Activated naive CD8-positive, alpha-beta T cell treated with anti-CD3 and anti-CD28 coated beads, Interleukin-2, amount 10 ng/mL, durations not matched to agents 7 days and 5 days (primary cell): ENCODE data around the gene ATRIP. TPM values are rescaled to one million over a fixed set of nuclear protein-coding genes. Genes with fewer than 3 reads are reported as not detected.
A peak's percentile ranks its signal among the peaks of the same experiment; 100 is the strongest.

Experiments used
- ATAC-seq: fragments of 150-1000 bp; cut with Tn5 transposase; one replicate; pipeline ENCODE4 v1.10.0; 2021; ENCODE audit warnings: low read depth, moderate library complexity
- POLR2A ChIA-PET: fragments of 350-600 bp; sonication (Branson Sonifier 250); formaldehyde crosslinking; loops from one replicate; lab custom pipeline; 2021; ENCODE audit warnings: antibody characterized with exemption; lab: Charles Lee
- DNase-seq: peaks from one replicate; pipeline ENCODE4 v3.0.0; 2021
- H3K27ac Mint-ChIP-seq: one replicate; pipeline ENCODE4 v1.8.0; 2022; ENCODE audit warnings: mild to moderate bottlenecking, mixed read lengths
- H3K27me3 Mint-ChIP-seq: one replicate; pipeline ENCODE4 v1.8.0; 2022; ENCODE audit warnings: mild to moderate bottlenecking, moderate library complexity, mixed read lengths
- H3K36me3 Mint-ChIP-seq: one replicate; pipeline ENCODE4 v1.8.0; 2021; ENCODE audit warnings: mild to moderate bottlenecking, mixed read lengths
- H3K4me1 Mint-ChIP-seq: one replicate; pipeline ENCODE4 v1.8.0; 2021; ENCODE audit warnings: mixed read lengths
- H3K4me3 Mint-ChIP-seq: one replicate; pipeline ENCODE4 v1.8.0; 2022; ENCODE audit warnings: mild to moderate bottlenecking, moderate library complexity, mixed read lengths
- H3K9me3 Mint-ChIP-seq: one replicate; pipeline ENCODE4 v1.8.0; 2021; ENCODE audit warnings: mixed read lengths
- total RNA-seq, 2 experiments: library from RNA; stranded (reverse); gene quantifications; one replicate each; pipeline ENCODE4 v1.2.3, GENCODE V29; 2021

ATRIP gene
- total RNA-seq, 2 experiments from 2014 or later = 17.0 to 19.9 TPM

- Mint-ChIP-seq H3K9me3 (no peaks in the 10 kb centered on the region), H3K4me1 (peaks cover 15% of the 10 kb centered on the region), H3K27ac (peak overlapping the region; percentile 13), H3K27me3 (peaks cover 19% of the 10 kb centered on the region), H3K36me3 (peaks cover 3% of the 10 kb centered on the region), H3K4me3 (peak overlapping the region; percentile 28)
- no peak for DNase-seq
- ATAC-seq = no peak
- POLR2A ChIA-PET = no interaction called here
Observed at GRCh38 chr3:48431224-48432029, 15.1 kb upstream of the ATRIP start.

DNA sequence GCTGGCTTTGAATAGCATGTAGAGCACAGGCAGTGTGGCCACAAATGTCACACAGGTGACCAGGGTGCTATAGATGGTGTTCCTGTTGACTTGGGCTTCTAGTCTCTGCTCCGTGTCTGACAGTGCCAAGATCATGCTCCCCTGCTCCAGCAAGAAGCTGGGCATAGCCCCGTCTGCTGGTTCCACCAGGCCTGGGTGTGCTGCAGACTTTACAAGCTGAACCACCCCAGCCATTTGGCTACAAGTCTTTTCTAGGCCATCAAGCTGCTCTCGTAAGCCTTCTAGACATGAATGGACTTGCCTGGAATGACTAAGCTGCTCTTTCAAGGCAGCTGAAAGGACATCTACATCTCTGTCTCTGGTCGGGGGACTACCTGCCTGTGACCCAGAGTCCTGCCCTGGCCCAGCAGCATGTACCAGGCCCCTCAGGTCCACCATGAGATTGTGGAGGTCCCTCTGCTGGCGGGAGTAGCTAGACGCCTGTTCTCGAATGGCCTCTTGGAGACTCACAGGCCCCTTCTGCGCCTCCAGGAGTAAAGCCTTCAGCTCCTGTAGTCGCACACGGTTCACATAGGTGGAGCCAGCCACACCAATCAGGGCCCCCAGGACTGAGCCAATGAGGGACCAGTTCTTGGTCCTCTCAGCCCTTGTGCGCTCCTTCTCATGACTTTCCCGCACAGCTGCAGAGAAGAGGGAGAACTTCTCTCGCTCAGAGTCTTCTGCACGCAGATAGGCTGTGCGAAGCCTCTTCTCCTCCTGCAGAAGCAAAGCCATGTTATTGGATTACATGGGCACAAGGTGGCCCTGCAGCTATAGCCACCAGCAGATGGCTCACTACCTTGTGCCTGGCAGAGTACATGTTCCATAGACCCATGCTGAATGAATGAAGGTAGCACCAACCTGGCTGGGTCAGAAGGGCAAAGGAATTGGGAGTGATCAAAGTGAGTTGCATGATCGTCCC is 13.8 kb upstream of the ATRIP start:
- peaks cover 17% of the 10 kb centered on the region for H3K4me1 Mint-ChIP-seq
- H3K27ac Mint-ChIP-seq = no peak overlapping the region
- no peak overlapping the region for H3K4me3 Mint-ChIP-seq
- POLR2A ChIA-PET = no interaction called here
- H3K9me3 Mint-ChIP-seq = no peaks in the 10 kb centered on the region
- peaks cover 3% of the 10 kb centered on the region for H3K36me3 Mint-ChIP-seq
- peaks cover 11% of the 10 kb centered on the region for H3K27me3 Mint-ChIP-seq
- ATAC-seq = no peak
- no peak for DNase-seq

- ATAC-seq = no peak
- H3K27ac Mint-ChIP-seq = no peak overlapping the region
- POLR2A ChIA-PET = no interaction called here
- H3K27me3 Mint-ChIP-seq = peaks cover 2% of the 10 kb centered on the region
- DNase-seq = no peak
- H3K4me3 Mint-ChIP-seq = no peak overlapping the region
- peaks cover 24% of the 10 kb centered on the region for H3K4me1 Mint-ChIP-seq
- peaks cover 3% of the 10 kb centered on the region for H3K36me3 Mint-ChIP-seq
- H3K9me3 Mint-ChIP-seq = no peaks in the 10 kb centered on the region
Observed at GRCh38 chr3:48433472-48434118, 12.9 kb upstream of the ATRIP start.

- no peaks in the 10 kb centered on the region for H3K9me3 Mint-ChIP-seq
- peak; percentile 31 for DNase-seq
- POLR2A ChIA-PET = no interaction called here
- no peak overlapping the region for H3K27ac Mint-ChIP-seq
- ATAC-seq = no peak
- H3K4me1 Mint-ChIP-seq = peaks cover 30% of the 10 kb centered on the region
- no peak overlapping the region for H3K4me3 Mint-ChIP-seq
- H3K36me3 Mint-ChIP-seq = peaks cover 3% of the 10 kb centered on the region
- H3K27me3 Mint-ChIP-seq = peaks cover 2% of the 10 kb centered on the region
Observed at GRCh38 chr3:48434591-48435222, 11.8 kb upstream of the ATRIP start.

DNA sequence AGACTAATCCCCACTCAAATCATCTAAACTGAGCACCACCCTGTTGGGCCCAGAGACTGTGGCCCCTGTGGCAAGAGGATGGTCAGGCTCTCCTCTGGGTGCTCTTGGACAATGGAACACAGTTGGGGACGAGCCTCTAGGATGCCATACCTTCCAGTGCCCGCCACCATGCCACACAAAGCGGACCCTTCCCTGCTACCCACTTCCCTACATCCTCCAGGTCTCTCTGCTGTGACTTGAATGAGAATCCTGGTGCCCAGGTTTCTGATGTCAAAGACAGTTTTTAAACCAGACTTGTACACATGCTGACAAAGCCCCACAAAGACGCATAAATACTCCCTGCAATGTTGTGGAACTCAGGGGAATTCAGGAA is 11.3 kb upstream of the ATRIP start:
- H3K27me3 Mint-ChIP-seq = no peaks in the 10 kb centered on the region

DNA sequence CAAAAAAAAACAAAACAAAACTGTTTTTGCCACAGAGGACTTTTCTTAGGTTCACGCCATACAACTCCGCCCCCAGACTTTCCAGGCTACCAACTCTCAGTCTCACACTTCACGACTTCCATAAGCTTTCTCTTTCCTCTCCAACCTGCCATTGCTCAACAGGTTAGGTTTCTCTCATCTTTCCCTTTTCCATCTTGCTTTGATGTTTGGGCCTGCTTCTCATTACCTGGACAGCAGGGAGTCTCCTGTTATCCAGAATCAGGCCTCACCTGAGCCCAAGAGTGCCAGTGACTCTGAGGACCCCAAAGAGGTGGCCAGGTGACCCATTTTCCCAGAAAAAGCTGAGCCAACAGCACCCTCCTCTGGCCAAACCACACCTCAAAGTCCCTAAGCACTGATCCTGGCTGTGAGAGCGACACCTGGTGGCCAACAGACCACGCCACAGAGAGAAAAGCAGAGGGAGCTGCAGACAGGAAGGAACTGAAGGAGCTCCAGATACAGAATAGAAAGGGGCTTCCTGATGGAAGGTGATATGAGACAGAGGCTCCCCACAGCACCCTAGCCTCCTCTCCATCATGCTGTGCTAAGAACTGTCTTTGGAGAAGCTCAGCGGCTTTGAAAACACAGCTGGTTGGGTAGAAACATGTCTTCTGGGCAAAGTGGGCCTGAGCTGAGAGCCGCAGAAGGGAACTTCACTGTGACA is 10.6 kb upstream of the ATRIP start:
- Mint-ChIP-seq H3K4me1 (peaks cover 30% of the 10 kb centered on the region), H3K4me3 (no peak overlapping the region), H3K27ac (no peak overlapping the region), H3K36me3 (peaks cover 9% of the 10 kb centered on the region), H3K9me3 (no peaks in the 10 kb centered on the region), H3K27me3 (no peaks in the 10 kb centered on the region)
- ATAC-seq (peak; percentile 31), DNase-seq (peak; percentile 84)
- POLR2A ChIA-PET = interaction anchor here (0.6 to 1.8 kb wide), 11 partner anchors 10 to 199 kb away, joined by 3 to 9 read pairs (median 4); partner anchors contain the start of genes ATRIP, SLC26A6 and ZNF589

More for the DNA sequence above, 11.3 kb upstream of the ATRIP start:
- ATAC-seq = no peak
- Mint-ChIP-seq H3K36me3 (peaks cover 5% of the 10 kb centered on the region), H3K9me3 (no peaks in the 10 kb centered on the region), H3K27ac (no peak overlapping the region), H3K4me1 (peaks cover 30% of the 10 kb centered on the region), H3K4me3 (no peak overlapping the region)
- DNase-seq = peak; percentile 22
- POLR2A ChIA-PET = interaction anchor here (1.2 to 1.8 kb wide), 8 partner anchors 10 to 200 kb away, joined by 3 to 9 read pairs (median 4); partner anchors contain the start of genes ATRIP, SLC26A6 and ZNF589

- H3K27ac Mint-ChIP-seq = no peak overlapping the region
- H3K9me3 Mint-ChIP-seq = no peaks in the 10 kb centered on the region
- peaks cover 11% of the 10 kb centered on the region for H3K36me3 Mint-ChIP-seq
- POLR2A ChIA-PET = interaction anchor here (1.0 to 1.8 kb wide), 10 partner anchors 9 to 199 kb away, joined by 3 to 9 read pairs (median 4); partner anchors contain the start of genes ATRIP, SLC26A6 and ZNF589
- H3K27me3 Mint-ChIP-seq = no peaks in the 10 kb centered on the region
- H3K4me1 Mint-ChIP-seq = peaks cover 32% of the 10 kb centered on the region
- no peak overlapping the region for H3K4me3 Mint-ChIP-seq
- no peak for DNase-seq
- no peak for ATAC-seq
Observed at GRCh38 chr3:48436477-48436787, 10.1 kb upstream of the ATRIP start.

GRCh38 chr3:48436855-48437254 is 9.7 kb upstream of the ATRIP start:
- peaks cover 10% of the 10 kb centered on the region for H3K36me3 Mint-ChIP-seq
- no peaks in the 10 kb centered on the region for H3K9me3 Mint-ChIP-seq
- H3K4me3 Mint-ChIP-seq = no peak overlapping the region
- no peaks in the 10 kb centered on the region for H3K27me3 Mint-ChIP-seq
- H3K4me1 Mint-ChIP-seq = peaks cover 34% of the 10 kb centered on the region
- DNase-seq (peak; percentile 24), ATAC-seq (no peak)
- POLR2A ChIA-PET = interaction anchor here (1.5 to 1.8 kb wide), 4 partner anchors 10 to 198 kb away, joined by 4 to 9 read pairs (median 6); partner anchors contain the start of genes ATRIP and SLC26A6
- H3K27ac Mint-ChIP-seq = no peak overlapping the region

DNA sequence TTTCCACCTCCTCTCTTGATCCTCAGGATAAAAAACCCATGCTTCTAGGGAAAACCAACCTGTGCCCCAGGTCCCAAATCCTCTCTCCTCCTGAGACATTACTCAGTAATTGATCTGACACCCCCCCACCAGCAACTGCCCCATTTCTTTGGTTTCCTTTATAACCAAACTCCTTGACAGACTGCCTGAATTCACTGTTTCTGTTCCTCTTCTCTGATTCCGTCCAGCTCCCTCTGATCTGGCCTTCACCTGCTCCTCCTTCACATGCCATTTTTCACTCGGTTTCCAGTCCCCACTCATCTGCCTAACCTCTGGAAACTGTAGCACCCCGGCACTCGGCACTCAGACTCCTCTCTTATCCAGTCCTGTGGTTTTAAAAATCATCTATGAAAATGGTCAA is 8.7 kb upstream of the ATRIP start:
- H3K9me3 Mint-ChIP-seq = no peaks in the 10 kb centered on the region
- peak overlapping the region; percentile 55 for H3K27ac Mint-ChIP-seq
- H3K27me3 Mint-ChIP-seq = no peaks in the 10 kb centered on the region
- POLR2A ChIA-PET = no interaction called here
- peaks cover 10% of the 10 kb centered on the region for H3K36me3 Mint-ChIP-seq
- ATAC-seq = no peak
- peaks cover 40% of the 10 kb centered on the region for H3K4me1 Mint-ChIP-seq
- no peak overlapping the region for H3K4me3 Mint-ChIP-seq
- DNase-seq = peak; percentile 2

GRCh38 chr3:48439820-48440589 is 6.5 kb upstream of the ATRIP start, which contains the start of the genes CCDC51 and TMA7:
CCDC51 (minus strand) TSS chr3:48440119; CDS start chr3:48435128, 4,991 bp downstream.
TMA7 (plus strand) TSS chr3:48440257; CDS start chr3:48440297, 40 bp downstream.
- peaks cover 33% of the 10 kb centered on the region for H3K4me1 Mint-ChIP-seq
- H3K9me3 Mint-ChIP-seq = no peaks in the 10 kb centered on the region
- DNase-seq (peak; percentile 95), ATAC-seq (peak; percentile 92)
- no peaks in the 10 kb centered on the region for H3K27me3 Mint-ChIP-seq
- H3K36me3 Mint-ChIP-seq = peaks cover 10% of the 10 kb centered on the region
- POLR2A ChIA-PET = interaction anchor here (0.5 to 3.4 kb wide), 26 partner anchors 10 to 358 kb away, joined by 3 to 36 read pairs (median 6); partner anchors contain the start of genes NME6, PFKFB4, PLXNB1 and SHISA5
- peak within 1 kb of the TSS; percentile 97 for H3K27ac Mint-ChIP-seq
- peak within 1 kb of the TSS; percentile 99 for H3K4me3 Mint-ChIP-seq

DNA sequence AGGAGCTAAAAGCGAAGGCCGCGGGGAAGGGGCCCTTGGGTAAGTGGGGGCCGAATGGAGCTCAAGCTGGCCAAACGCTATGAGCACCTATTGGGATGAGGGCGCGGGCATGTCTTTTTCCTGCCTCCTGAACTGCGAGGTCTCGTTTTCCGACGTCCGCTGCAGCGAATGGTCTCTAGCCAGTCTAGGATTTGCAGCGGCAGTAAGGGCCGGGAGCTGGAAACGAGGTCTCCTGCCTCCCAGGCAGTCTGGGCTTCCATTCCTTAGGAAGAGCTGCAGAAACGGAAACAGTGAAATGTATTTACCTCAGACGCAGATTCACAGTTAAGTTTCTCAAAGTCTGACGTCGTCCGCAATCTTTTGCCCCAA is 6.0 kb upstream of the ATRIP start:
- Mint-ChIP-seq H3K4me1 (peaks cover 33% of the 10 kb centered on the region), H3K4me3 (peak overlapping the region; percentile 99), H3K27ac (peak overlapping the region; percentile 97), H3K9me3 (no peaks in the 10 kb centered on the region), H3K27me3 (no peaks in the 10 kb centered on the region), H3K36me3 (peaks cover 10% of the 10 kb centered on the region)
- POLR2A ChIA-PET = interaction anchor here (1.1 to 3.4 kb wide), 11 partner anchors 17 to 200 kb away, joined by 4 to 36 read pairs (median 12); partner anchors contain the start of genes NME6, SHISA5 and ZNF589
- no peak for DNase-seq
- peak; percentile 4 for ATAC-seq
